Activated gamma-delta T cell (primary cell): ENCODE measurements around the gene PRKAG2.

Experiments
- DNase-seq: peaks from one replicate; lab custom pipeline; 2025; lab: John Stamatoyannopoulos, UW

Gene PRKAG2

DNA sequence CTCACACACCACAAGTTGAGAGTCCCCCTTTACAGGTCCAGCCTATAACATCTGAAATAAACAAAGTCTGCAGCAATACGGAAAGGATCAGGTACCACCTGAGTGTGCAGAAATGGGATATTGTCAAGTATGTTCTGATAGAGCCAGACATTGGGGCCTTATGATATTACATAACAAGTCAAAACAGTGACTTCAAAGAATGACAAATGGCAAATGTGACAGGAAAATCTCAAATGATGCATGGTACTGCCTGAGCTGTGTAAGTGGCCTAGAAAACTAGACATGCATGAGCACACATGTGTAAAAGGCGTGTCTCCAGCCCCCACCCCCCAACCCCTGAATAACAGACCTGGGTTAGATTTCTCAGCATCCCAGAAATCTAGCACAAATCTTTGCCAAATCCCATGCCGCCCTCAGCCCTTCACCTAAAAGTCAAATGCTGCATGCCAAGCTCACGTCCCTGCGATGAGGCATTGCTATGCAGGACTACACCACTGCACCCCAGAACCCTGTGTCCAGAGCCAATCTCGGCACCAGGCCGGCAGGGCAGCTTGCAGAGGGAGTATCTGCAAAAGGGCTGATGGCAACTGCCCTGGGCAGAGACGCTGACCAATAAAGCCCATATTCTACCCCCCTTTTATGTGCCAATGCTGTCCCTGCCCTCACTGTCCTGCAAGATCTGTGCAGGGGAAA is 58.8 kb downstream of the PRKAG2 start:
- DNase-seq = no peak

DNA sequence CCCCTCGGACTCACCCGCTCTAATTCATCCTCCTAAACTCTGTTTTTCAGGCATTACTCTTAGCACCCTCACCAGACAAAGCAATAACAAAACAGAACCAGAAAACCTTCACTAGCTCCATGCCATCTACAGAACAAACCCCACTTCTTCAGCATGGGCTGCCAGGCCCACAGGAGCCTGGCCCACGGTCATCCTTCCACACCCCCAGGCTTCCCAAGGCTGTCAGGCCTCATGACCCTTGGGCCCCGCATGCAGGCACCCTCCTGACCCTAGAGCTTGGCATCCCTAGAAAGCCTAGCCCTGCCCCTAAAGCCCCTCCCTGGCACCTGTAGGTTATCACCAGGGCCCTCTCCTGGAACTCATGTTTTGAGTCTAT is 59.6 kb downstream of the PRKAG2 start:
- DNase-seq = no peak

DNA sequence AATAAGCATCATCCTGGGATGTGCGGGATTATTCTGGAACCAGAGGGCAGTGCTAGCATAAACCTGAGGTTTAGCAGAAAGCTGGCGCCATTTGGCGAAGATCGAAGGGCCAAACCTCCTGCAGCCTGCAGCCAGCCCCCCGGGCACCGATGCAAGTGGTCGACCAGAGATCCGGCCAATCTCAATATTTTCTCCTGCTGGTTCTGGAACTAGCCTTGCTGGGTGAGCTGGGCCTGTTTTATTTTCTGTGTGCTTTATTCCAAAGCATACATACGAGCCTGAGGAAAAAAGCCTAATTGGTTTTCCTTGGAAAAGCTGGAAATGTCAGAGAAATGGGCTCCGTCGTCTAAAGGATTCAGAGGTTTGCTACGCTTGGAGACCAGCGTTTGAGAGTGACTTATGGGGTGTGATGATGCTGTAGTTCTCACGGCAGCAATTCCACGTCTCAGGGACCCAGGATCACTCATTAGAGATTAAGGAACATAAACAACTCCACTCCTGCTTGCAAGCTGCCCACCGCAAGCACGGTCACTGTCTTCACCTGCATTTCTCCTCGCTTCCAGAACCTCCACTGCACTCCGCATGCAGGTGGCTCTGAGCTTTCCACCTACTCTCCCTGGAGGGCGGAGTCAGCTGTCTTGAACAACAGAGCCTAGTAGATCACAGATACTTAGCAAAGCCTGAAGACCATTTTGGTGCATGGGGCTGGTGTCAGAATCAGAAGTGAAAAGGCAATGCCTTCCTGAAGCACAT is 60.2 kb downstream of the PRKAG2 start:
- DNase-seq = no peak

DNA sequence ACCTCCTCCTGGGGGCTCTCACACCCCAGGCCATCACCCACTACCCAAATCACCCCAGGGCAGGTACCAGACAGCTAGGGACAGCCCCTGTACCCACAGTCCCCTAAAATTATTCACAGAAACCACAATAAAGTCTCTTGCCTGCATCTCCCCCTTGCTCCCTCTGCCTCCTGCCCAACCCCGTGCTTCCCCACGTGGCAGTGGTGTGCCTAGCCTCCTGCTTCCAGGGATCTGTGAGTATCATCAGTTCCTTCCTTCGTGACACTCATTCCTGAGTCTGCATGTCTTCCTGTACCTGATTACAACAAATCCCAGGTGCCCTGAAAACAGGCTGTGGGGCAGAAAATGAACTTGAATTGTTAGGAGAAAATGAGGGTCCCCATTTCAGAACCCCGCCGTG is 61.5 kb downstream of the PRKAG2 start:
- DNase-seq = no peak

DNA sequence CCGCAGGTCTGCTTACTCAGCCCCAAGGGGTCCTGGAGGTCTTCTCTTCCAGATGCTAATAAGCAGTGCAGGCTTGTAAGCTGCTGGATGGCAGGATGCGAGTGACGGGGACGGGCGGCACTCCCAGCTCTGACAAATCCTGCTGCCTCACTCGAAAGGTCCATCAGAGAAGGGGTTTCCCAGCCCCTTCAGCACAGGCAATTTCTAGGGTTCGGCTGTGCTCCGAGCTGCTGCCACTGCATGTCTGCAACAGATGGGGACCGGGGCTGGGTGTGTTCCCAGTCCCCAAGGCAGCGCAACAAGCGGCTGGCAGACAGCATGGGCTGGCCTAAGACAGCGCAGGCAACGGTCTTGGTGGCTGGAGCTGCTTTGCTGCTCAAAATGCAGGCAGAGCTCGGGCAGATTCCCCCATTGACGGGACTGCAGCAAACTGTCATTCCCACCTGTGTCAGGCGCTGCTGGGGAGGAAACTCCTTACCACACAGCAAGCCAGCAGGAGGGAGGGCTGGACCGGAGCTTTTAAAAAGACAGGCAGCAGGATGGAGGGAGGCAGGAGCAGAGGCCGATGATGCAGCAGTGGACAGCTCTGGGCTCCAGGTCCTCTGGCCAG is 62.4 kb downstream of the PRKAG2 start:
- DNase-seq = no peak

DNA sequence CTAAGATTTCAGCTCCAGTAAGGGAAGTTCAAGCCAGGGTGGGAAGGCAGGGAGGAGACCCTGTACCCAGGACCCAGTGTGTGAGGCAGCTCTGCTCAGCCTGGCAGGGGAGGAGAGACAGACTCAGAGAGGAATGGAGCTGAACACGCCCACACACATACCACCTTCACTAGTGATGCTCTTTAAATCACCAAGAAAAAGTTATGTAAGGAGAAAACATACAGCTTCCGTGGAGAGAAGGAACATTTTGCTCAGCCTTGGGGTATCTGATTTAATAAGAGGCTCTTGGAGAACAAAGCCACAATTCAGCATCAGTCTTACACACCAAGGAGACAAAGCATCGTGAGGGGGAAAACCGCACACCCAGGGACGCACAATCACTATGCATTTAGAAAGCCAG is 62.9 kb downstream of the PRKAG2 start:
- no peak for DNase-seq

DNA sequence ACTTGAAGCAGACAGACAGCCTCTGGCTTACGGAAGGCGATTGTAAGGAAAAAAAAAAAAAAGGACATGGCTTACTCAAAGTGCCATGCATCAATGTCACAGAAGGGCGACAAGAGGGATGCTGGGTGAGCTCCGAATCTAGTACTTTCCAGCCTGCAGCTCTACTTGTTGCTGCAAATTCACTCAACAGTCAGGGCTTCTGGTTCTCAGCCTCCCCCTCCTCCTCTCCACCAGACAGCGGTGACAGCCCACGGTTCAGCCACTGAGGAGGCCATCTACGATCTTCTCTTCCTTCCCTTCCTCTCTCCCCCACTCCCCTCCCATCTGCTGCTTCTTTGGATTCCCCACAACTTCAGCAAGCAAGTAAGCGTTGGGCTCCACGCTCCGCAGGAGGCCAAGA is 63.5 kb downstream of the PRKAG2 start:
- no peak for DNase-seq

DNA sequence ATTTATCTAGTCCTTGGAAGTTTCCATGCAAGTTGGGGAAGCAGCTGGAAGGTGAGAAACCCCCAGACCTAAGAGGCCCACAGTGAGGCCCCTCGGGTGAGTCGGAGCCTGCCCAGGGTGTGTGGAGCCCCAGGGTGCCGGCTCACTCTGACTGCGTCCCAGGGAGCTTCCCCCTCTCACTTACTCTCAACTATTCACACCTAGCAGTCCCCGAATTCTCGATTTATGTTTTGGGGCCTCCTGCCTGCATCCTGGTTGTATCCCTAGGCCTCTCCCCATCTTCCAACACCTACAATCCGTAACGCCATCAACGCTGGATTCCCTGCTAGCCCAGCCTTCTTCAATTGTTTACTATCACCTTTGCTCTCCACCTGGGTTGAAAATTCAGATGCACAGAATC is 63.9 kb downstream of the PRKAG2 start:
- DNase-seq = no peak

DNA sequence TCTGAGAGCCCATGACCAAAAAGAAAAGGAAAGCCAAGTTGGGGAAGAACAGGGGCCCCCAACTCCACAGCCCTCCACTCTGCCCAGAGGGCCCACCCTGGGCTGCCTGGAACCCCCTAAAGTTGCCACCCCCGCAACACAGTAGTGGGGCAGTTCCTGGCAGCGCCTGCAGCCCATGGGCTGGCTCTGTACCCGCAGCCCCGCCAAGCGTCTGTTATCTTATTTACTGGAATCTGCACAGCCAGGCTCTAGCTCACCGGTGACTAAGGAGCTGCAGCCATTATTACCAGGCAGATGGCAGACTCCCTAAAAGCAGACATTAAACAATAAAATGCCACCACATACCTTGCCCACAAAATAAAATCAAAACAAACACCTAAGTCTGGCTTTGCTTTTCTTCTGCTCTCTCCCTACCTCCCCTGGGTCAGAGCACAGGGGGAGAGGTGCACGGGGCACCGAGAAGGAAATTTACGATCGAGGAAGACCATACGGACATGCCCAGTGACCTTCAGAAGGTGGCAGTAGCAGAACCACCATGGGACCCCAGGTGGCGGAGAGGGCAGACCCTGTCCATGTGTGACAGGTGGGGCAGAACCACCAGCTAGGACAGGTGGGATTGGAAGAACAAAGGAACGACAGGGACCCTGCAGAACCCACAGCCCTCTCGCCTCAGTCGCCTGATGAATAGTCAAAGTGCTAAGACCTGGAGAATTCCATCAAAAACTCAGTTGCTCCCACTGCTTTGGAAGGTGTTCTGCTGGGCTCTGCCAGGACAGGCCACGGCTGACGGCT is 66.3 kb downstream of the PRKAG2 start:
- no peak for DNase-seq

DNA sequence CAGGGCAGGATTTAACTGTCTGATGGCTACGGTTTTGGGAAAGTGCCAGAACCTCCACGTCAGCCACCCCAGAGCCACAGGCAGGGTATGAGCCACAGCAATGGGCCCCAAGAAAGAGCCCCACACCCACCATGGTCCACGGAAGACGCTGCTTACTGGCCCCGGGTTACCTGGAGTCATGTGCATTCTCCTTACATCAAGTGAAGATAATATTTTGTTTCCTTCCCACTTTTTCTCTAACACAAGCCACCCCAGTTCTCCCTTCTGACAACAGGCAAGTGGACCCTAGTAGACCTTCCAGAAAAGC is 67.1 kb downstream of the PRKAG2 start:
- DNase-seq = no peak

DNA sequence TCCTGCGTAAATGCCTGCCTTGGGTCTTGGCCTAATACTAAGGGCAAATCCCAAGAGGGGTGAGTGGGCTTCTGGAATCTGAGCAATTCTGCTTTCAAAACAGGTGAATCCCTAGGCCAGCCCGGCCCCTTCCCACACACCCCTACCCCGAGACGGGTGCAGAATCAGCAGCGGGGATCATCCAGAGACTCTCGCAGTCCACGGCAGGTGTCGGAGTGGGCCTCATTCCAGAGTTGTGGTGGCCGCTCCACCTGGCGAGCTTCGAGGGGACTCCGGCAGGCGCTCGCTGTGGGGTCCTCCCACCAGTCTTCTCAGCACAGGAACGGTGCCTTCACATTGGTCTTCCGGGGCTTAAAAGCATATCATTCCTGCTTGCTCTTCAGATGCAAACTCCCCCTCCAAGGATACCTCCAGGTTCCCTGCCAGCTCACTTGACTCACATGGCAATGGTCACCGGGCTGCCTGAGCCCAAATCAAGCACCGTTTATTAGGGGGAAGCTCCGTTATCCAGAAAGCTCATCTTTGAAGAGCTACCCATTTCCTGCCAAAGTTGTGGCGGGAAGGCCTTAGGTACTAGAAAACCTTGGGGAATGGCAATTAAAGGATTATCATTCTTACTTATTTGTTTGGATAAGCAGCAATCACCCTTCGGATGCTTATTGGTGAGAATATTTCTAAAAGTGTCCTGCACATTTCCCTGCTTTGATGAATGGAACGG is 67.6 kb downstream of the PRKAG2 start:
- DNase-seq = no peak

DNA sequence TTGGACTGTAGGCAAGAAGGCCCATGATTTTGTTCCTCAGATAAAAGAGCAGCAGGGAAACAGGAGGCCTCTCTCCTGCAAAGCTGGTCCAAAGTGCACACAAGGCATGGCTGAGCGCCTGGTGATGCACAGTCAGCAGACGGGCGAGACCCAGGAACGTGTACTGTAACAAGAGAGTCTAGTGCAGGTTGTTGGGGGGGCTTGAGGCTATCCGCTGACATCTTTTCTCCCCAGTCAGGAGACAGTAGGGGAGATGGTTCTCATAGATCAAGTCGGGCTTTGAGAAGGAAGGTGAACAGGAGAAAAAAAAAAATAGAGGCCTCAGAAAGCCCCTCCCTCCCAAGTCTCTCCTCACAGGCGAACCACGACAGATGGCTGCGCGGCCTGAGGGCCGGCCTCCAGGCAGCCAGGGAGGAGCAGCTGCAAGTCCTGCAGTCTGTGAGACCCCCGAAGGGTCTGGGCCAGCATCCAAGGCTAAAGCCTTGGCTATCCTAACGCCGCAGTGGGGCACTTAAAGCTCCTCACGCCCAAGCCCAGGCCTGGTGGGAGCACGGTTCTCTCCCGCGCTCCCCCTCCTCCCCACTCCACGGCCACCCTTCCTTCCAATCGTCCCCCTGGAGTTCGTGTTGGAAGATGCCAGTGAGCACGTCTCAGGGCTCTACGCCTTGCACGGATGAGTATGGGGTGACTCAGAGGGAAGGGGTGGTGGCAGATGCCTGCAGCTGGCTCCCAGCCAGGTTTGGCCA is 68.3 kb downstream of the PRKAG2 start:
- DNase-seq = no peak

DNA sequence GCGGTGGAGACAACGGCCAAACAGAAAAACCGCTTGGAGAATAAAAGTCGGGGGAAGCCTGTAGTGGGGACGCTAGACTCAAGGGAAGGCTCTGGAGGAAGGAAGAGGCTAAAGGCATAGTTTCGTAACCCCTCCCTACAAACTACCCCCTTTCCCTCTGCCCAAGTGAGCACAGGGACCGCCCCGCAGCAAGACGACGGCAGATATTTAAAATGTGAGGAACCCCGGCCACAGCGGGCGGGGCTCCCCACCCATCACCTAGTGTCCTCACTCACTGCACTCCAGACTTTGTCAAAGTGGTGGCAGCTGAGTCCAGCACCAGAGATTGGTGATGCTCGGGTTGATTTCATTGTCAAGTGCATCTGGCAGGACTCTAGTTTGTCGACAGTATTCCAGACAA is 69.1 kb downstream of the PRKAG2 start:
- DNase-seq = no peak

DNA sequence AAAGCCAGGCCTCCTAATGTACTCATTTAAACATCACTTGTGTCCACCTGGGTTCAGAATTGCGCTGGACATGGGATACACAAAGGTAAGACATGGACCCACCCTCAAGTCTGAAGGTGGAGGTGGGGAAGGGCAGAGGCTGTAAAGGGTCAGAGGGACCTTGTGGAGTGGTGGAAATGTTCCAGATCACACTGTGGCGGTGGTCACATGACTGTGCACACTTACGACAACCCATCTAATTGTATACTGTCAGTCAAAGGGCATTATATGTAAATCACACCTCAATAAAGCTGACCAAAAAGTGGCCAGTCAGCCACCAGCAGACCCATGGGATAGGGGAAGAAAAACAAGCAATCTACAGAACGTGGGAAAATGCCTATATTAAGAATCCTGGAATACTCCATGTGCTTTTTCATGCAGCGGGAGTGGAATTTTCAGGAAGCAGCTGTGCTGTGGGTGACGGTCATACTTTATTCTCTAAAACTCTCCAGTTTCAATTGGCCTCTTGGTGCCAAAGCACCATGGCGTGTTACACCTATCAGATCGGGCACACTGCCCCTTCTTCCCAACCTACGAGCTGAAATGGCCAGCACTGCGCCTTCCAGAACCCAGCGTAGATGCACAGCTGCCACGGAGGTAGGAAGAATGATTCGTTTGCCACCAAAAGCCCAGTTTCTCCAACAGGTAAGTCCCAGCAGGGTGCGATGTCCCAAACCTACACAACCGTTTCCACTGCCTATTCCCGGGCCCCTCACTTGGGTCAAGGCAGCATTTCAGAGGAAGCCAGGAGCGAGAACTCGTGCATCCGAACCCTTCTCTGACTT is 69.8 kb downstream of the PRKAG2 start:
- DNase-seq = no peak

DNA sequence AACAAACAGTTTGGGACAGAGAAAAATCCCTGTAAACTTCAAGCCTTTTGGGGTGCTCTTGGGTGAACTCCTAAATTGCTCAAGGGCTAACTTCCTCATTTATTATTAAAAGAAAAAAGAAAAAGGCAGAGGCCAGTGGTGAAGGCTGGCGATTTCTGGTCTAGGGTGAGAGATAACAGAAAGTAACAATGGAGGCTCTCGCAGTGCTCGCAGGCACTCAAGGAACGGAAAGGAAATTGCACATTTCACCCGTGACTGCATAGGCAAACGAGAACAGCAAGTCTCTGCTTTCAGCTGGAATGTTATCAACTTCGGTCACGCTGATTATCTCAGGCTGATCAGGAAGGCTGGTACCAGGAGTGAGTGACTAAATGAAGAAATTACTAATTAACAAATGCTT is 70.7 kb downstream of the PRKAG2 start:
- no peak for DNase-seq

DNA sequence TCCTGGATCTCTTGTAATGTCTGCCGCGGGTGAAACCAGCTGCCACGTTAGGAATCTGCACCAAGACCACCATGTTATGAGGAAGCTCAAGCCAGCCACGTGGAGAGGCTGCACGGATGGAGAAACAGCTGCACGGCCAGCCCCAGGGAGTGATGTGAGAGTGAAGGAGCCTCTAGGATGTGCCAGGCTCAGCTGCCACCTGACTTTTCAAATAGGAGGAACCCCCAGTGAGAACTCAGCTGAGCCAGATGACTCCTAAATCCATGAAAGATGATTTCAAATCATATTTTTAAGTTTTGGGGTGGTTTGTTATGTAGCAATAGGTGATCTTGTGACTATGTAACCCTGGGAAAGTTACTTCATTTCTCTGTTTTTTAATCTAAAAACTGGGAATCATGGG is 71.7 kb downstream of the PRKAG2 start:
- DNase-seq = no peak

DNA sequence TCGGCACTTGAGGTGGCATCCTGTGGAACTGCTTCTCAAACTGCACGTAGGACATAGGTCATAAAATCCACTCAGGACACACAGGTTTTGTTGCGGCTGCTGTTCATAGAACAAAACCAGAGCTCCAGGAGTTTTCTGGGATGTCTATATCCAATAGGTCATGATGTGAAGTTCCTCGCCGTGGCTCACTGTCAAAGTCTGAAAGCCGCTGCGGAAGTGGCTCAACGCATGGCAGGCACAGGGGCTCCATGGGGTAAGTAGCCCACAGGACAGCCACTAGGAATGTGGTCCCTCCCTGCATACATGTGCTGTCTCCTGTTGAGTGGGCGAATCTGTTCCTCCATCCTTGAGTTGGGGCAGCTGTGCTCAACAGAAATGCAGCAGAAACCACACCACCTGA is 72.2 kb downstream of the PRKAG2 start:
- DNase-seq = no peak

DNA sequence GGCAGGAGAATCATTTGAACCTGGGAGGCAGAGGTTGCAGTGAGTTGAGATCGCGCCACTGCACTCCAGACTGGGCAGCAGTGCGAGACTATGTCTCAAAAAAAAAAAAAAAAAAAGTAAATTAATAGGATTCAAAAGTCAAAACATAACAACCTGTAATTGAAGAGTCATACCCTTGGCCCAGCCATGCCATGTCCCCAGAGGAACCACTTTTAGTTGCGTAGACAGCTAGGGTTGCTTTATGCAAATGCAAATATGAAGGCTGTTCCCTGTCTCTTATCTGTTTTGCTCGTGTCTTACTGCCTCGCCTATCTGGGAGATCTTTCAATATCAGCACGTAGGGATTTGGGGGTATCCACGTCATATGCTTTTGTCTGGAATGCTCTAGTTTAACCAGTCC is 73.1 kb downstream of the PRKAG2 start:
- no peak for DNase-seq

DNA sequence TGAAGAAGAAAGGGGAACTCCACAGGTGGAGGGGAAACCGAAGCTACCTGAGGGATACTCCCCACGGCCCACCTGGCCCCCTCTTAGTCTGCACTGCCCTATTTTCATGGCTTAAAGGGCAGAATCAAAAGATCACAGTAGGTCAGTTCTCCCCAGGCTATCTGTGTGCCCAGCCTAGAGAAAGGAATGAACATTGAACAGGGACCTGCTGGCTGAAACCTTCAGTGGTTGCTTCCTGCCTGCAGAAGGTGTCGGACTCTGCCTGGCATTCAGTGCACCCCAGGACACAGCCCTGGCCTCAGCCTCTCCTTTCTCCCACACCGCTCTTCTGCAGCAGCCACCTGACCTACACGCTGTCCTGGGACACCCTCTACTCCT is 74.5 kb downstream of the PRKAG2 start:
- no peak for DNase-seq

DNA sequence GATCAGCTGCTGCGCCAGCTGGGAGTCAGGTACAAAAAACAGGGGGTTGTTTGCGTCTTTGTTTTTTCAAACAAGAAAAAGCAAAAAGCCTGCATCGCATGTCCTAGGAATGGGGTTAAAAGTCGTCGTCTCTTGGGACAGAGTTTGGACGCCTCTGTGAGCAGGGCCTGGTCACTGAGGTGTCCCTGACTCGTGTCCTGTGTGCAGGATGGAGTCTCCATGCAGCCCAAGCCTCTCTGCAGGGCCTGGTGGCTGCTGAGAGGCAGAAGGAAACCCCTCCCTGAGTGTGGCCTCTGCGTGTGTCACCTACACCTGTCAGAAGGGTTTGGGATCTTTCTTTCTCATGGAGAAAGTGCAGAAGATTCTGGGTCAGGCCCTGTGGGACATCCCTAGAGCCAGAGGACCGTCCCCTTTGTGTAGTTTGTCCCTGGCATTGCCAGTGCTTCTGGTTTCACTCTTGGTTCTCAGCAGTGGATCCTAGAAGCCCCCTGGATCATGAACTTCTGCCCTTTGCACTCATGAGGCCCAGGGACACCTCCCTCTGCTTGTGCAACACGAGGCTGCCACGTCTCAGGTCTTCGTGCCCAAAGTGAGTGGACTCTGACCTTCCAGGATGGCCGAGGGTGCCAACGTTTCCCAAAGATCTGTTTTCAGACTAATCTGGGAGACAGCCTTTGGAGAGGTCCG is 75.0 kb downstream of the PRKAG2 start:
- no peak for DNase-seq
